HL-60 (cell line): ENCODE measurements around the gene NT5DC2.

Experiments used
- DNase-seq, 2 experiments: peaks; one replicate each; pipeline ENCODE4 v3.0.0-alpha.2; 2010 to 2020; ENCODE audit warnings: low read depth in 1 of 2, low spot score in 1 of 2
- H3K27ac ChIP-seq: fragments of 250-450 bp; sonication (Bioruptor Pico); replicated peaks from 2 replicates; pipeline ENCODE4 v1.5.1; 2020; ENCODE audit warnings: mild to moderate bottlenecking, moderate library complexity
- H3K27me3 ChIP-seq: fragments of 250-450 bp; sonication (Bioruptor Pico); 2 replicates; pipeline ENCODE4 v1.5.1; 2021; ENCODE audit warnings: mild to moderate bottlenecking, moderate library complexity; ENCODE audit not compliant: insufficient read depth, poor library complexity, severe bottlenecking
- H3K4me3 ChIP-seq: replicated peaks from 2 replicates; pipeline ENCODE4 v1.5.1; 2011; ENCODE audit warnings: mild to moderate bottlenecking, control low read depth, low read length; ENCODE audit not compliant: insufficient read depth
- CTCF ChIP-seq: IDR thresholded peaks from one replicate; pipeline ENCODE4 v1.5.1; 2011; ENCODE audit warnings: low read length, control low read depth, inconsistent platforms; ENCODE audit not compliant: insufficient read depth
- GABPA ChIP-seq: IDR thresholded peaks from 2 replicates; pipeline ENCODE4 v1.6.1; 2012; ENCODE audit warnings: low read depth
- POLR2AphosphoS5 ChIP-seq: IDR thresholded peaks from 2 replicates; pipeline ENCODE4 v1.6.1; 2012; ENCODE audit warnings: low read depth
- REST ChIP-seq: IDR thresholded peaks from 2 replicates; pipeline ENCODE4 v1.6.1; 2012; ENCODE audit warnings: low read depth; ENCODE audit not compliant: insufficient replicate concordance
- SPI1 ChIP-seq: IDR thresholded peaks from 2 replicates; pipeline ENCODE4 v1.6.1; 2012; ENCODE audit warnings: low read depth, mild to moderate bottlenecking, borderline replicate concordance

NT5DC2 gene

GRCh38 chr3:52504977-52505376 lies 28.7 kb downstream of the NT5DC2 start:
- DNase-seq, result no peak
- H3K4me3 ChIP-seq, result no peak overlapping the region
- H3K27ac ChIP-seq, result no peak overlapping the region
- no peaks in the 10 kb centered on the region for H3K27me3 ChIP-seq
- no peak for TF ChIP-seq SPI1
- TF ChIP-seq POLR2AphosphoS5, result no peak
- no peak for TF ChIP-seq CTCF
- TF ChIP-seq GABPA, result no peak

GRCh38 chr3:52503788-52504424 lies 29.8 kb downstream of the NT5DC2 start:
- H3K4me3 ChIP-seq, result no peak overlapping the region
- no peak overlapping the region for H3K27ac ChIP-seq
- H3K27me3 ChIP-seq, result no peaks in the 10 kb centered on the region
- TF ChIP-seq REST (no peak), POLR2AphosphoS5 (no peak), GABPA (no peak), SPI1 (no peak), CTCF (no peak)
- DNase-seq, result no peak

- H3K27ac ChIP-seq, result no peak overlapping the region
- no peaks in the 10 kb centered on the region for H3K27me3 ChIP-seq
- no peak for DNase-seq
- no peak overlapping the region for H3K4me3 ChIP-seq
- TF ChIP-seq POLR2AphosphoS5 (no peak), SPI1 (no peak), GABPA (no peak)
These were observed 30.8 kb downstream of the NT5DC2 start for GRCh38 chr3:52502808-52503350.

GRCh38 chr3:52502001-52502400 lies 31.7 kb downstream of the NT5DC2 start:
- Histone ChIP-seq H3K27me3 (no peaks in the 10 kb centered on the region), H3K27ac (no peak overlapping the region), H3K4me3 (no peak overlapping the region)
- no peak for DNase-seq
- TF ChIP-seq CTCF (no peak), GABPA (no peak), POLR2AphosphoS5 (no peak), REST (no peak), SPI1 (no peak)
